Fibroblast of gingiva (primary cell): ENCODE data around the gene COA6.
A peak's percentile ranks its signal among the peaks of the same experiment; 100 is the strongest.
"Not testable (repeated sequence)": the region's sequence is repeated elsewhere in the genome, so short reads cannot be mapped to it uniquely, and the experiment has no call there.

Experiments used
- DNase-seq: peaks from one replicate; pipeline ENCODE4 v3.0.0-alpha.2; 2011; ENCODE audit warnings: low read depth

Gene COA6

GRCh38 chr1:234373064-234373958 lies at the start of gene COA6:
Gene COA6 (plus strand): TSS chr1:234373456. CDS start chr1:234373467, 11 bp downstream.
- peak; percentile 95 for DNase-seq

GRCh38 chr1:234324821-234325220 lies 48.4 kb upstream of the COA6 start:
- DNase-seq = no peak

DNA sequence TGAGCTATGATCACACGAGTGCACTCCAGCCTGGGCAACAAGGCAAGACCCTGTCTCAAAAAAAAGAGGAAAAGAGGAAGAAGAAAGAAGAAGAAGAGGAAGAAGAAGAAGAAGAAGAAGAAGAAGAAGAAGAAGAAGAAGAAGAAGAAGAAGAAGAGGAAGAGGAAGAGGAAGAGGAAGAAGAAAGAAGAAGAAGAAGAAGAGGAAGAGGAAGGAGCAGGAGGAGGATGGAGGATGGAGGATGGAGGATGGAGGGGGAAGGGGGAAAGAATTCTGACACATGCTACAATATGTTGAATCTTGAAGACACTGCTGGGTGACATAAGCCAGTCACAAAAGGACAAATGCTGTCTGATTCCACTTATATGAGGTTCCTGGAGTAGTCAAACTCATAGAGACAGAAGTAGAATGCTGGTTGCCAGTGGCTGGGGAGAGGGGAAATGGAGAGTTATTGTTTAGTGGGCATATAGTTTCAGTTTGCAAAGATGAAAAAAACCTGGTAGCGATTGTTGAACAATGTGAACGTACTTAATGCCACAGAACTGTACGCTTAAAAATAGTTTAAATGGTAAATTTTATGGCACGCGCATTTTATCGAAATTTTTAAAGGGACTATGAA lies 47.3 kb upstream of the COA6 start:
- no peak for DNase-seq

GRCh38 chr1:234326497-234327366 lies 46.5 kb upstream of the COA6 start:
- DNase-seq = peak; percentile 32

- DNase-seq = no peak
Observed at GRCh38 chr1:234327577-234328164, 45.6 kb upstream of the COA6 start.

- DNase-seq = no peak
Observed at GRCh38 chr1:234330843-234331215, 42.4 kb upstream of the COA6 start.

DNA sequence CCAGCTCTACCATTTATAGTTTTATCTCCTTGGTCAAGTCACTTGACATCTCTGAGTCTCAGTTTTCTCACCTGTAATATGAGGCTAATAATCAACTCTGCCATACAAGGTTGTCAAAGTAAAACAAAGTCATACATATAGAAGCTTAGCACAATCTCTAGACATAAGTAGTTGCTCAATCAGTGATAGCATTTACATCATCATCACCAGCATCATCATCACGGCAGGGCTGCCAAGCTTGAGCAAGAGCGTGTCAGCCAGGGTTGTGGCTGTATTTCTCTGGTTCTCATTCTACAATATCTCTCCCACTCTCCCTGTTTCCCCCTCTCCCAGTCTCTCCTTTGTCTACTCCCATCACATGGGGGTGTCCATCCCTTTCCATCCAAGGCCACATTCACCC lies 41.7 kb upstream of the COA6 start:
- DNase-seq = peak; percentile 47

DNA sequence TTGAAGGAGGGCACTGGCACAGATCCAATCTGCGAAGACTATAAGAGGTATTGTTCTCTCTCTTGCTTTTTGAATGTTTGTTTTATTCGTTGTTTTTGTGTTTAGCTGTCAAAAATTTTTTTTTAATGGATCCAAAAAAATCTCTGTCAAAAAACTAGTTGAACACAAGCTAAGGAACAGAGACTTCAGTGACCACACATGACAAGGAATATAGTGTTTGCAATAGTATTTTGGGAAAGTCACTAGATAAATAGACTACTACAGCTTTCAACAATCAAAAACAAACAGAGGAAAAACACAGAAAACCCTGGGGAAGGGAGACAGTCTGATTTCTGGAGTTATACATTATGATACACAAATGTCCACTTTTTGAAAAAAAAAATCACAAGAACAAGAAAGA lies 36.9 kb upstream of the COA6 start:
- DNase-seq = no peak

- DNase-seq = no peak
Observed at GRCh38 chr1:234337233-234337632, 36.0 kb upstream of the COA6 start.

GRCh38 chr1:234340528-234340927 lies 32.7 kb upstream of the COA6 start:
- DNase-seq = no peak

DNA sequence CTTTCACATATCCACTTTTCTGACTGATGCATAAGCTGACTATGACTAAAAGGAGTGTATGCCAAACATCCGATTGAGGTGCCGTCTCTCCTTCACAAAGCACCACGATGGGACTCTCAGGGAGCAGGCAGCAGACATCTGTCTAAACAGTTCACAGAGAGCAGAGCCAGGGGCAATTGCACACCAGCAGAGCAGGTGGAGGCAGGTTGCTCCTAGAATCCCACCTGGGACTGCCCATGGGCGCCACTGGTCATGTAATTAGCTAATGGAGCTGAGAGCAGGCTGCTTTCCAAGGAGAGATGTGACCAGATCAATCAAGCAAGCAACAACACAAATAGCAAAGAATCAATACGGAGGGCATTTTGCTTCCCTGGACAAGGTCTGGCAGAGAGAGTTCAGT lies 30.5 kb upstream of the COA6 start:
- no peak for DNase-seq

GRCh38 chr1:234345237-234345636 lies 28.0 kb upstream of the COA6 start:
- no peak for DNase-seq

- DNase-seq = no peak
Observed at GRCh38 chr1:234348964-234349363, 24.3 kb upstream of the COA6 start.

DNA sequence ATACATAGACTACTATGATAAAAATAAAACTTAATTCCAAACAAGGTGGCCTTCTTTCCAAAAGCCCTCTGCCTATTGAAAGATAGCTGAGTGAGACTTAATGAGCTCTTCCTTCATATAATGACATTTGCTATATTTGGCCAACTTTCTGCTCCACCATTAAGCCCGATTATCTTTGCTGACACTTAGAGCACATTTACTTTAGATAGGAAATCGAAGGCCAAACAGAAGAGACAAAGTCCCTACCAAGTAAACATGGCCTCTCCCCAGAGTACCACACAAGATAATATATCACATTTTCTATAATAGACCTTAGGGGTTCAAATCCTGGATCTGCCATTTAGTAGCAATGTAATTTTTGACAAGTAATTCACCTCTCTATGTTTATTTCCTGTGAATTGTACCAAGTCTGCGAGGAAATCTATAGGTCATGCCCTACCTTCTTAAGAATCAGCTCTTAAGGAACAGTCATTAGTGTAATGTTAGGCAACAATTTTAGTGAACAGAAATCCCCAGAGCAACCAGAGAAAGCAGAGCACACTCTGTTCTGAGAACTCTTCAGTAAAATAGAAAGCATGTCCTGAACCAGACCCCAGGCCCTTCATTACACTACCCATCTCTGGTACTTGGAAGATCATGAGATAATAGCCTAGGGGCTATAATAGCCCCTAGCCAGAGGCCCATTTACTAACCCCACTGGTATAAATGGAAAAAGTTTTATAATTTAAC lies 17.3 kb upstream of the COA6 start:
- DNase-seq = no peak

- not testable (repeated sequence) for DNase-seq
Observed at GRCh38 chr1:234356615-234357269, 16.5 kb upstream of the COA6 start.

DNA sequence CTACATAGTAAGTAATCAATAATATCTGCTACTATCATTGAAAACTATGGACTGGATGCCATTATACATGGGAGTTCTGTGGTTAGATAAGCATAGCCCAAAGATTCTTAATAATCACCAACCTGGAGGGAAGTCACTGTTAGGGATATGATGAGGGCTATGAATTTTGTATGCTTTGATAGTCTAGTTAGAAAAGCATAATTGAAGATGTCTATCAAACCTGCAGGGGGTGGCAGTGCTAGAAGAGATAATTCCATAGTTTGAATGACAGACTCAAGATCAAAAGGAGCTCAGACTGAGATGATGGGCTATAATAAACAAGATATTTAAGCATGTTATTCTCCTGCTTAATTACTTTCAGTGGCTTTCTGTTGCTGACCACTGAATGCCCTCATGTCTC lies 15.4 kb upstream of the COA6 start:
- DNase-seq = no peak

DNA sequence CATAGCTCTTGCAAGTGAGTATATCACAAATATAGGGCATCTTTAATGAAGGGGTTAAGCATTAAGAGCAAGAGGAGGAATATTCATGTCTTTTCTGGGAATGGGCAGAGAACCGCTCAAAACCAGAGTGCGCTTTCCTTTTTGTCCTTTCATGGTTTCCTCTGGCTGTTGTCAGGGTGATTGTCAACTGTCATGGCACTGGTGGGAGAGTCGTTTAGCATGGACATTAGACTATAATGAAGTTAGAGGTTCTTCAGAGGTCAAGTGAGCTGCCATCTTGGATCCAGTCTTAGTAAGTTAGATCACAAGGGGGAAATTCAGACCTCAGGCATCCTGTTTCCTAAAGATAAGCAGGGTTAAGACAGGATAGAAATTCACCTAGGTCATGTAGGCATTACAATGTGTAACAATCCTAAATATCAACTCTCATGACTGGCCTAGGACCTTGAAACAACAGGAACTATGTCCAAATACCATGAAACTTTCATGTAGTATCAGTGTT lies 12.1 kb upstream of the COA6 start:
- no peak for DNase-seq

- DNase-seq = no peak
Observed at GRCh38 chr1:234362558-234362957, 10.7 kb upstream of the COA6 start.

DNA sequence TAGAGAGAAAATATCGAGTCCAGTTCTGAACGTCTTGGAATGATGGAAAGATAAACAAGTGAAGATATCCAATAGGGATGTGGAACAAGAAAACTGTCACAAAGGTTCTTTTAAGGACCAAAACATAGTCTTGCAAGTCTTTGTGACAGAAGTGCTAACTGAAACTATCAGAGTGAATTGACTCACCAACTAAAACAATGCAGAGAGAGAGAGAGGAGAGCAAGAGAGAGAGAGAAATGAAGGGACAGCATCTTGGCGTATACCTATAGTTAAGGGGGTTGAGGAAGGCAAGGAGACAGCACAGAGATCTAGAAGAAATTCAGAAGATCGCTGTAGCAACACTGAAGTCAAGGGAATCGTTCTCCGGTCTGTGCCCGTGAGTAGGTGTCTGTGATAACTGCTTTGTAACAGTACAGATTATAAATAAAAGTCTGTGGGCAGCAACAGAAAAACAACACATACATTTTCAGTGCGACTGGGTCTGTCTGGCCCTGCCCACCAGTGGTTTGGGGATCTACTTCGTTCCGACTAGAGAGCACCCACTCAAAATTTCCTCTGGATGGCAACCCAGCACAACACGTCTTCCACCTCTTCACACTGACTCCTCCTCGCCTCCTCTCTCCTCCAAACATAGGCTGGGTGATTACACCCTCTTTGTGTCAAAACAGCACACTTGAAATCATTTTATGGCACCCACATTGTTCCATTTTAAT lies 4.8 kb upstream of the COA6 start:
- DNase-seq = no peak

DNA sequence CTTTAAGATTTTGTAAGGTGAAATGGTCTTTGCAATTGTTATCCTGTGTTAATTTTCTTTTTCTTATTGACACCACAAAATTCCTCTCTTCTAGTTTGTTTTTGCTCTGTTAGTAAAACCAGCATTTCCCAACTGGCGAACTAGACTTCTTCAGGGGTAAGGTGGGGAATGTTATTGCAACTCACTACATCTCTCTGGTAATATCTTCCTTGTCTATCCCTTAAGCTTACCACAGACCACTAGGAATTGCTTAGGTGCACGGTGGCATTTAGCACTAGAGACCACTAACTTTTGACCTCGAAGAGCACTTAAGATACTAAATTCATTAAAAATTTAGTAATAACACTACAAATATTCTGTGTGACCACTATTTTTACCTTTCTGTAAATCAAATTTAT lies 4.2 kb upstream of the COA6 start:
- no peak for DNase-seq
